Left renal cortex interstitium (tissue), 4 donors: ENCODE measurements around the gene OR10W1. TPM values are rescaled to one million over a fixed set of nuclear protein-coding genes. Genes with fewer than 3 reads are reported as not detected.

Experiments used
- DNase-seq, 4 donors: peaks; one replicate each; pipeline ENCODE4 v3.0.0-alpha.2; 2013; ENCODE audit warnings: low read depth in 4 of 4, low spot score in 2 of 4, missing footprints in 1 of 4
- polyA plus RNA-seq, 4 donors: library from polyadenylated mRNA; unstranded; fragments of 120-200 nt; gene quantifications; one replicate each; pipeline ENCODE4 v1.2.1, GENCODE V29; 2013; ENCODE audit not compliant: insufficient read length in 4 of 4

The OR10W1 gene
- polyA plus RNA-seq = not detected

DNA sequence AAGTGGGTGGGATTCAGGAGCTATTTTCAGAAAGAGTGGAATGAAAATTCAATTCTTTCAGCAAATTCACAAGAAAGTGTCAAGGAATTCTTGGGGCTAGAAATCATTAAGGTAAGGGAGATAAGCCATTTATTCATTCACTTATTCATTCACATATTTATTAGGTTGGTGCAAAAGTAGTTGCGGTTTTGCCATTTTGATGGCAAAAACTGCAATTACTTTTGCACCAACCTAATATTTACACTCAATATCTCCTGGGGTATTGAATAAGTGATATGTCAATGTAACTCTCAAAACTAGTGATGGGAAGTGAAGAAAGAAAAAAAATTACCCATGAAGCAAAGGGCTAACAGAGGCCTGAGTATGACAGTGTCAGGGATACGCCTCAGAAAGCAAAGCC is at the start of gene OR10W1:
TSS of gene OR10W1 (minus strand) at position 119 of the 400 bp plus-strand sequence. CDS start 402 bp downstream, outside the sequence.
- DNase-seq = no peak

DNA sequence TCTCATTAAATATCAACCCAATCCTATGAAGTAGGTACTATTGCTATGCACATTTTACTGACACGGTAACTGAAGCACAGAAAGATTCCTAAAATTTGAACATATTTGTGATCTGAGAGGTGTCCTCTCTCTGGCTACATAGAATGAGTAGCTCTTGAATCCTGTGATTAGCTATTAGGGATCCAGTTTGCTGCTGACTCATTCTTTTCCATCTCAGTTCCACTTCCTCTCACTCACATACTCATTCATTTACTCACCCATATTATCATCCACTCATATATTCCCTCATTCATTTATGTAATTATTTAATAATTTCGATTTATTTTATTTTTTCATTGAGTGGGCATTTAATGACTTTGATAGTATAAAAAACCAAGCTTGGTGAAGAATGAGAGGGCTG is 48.1 kb upstream of the OR10W1 start:
- DNase-seq = no peak

GRCh38 chr11:58301576-58301975 is 33.5 kb upstream of the OR10W1 start:
- no peak for DNase-seq

DNA sequence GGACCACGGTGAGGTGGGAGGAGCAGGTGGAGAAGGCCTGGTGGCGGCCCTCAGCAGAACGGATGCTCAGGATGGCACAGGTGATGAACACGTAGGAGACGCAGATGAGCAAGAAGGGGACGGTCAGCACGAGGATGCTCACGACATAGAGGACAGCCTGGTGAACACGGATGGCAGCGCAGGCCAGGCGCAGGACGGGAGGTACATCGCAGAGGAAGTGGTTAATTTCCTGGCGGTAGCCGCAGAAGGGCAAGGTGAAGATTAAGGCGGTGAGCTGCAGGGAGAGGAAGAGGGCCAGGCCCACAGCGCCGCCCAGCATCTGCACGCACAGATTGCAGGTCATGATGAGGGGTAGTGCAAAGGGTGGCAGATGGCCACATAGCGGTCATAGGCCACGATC is 24.0 kb upstream of the OR10W1 start:
- no peak for DNase-seq

GRCh38 chr11:58289266-58289665 is 21.2 kb upstream of the OR10W1 start:
- DNase-seq = no peak

GRCh38 chr11:58286249-58286648 is 18.2 kb upstream of the OR10W1 start:
- no peak for DNase-seq

GRCh38 chr11:58285483-58286040 is 17.5 kb upstream of the OR10W1 start:
- no peak for DNase-seq

DNA sequence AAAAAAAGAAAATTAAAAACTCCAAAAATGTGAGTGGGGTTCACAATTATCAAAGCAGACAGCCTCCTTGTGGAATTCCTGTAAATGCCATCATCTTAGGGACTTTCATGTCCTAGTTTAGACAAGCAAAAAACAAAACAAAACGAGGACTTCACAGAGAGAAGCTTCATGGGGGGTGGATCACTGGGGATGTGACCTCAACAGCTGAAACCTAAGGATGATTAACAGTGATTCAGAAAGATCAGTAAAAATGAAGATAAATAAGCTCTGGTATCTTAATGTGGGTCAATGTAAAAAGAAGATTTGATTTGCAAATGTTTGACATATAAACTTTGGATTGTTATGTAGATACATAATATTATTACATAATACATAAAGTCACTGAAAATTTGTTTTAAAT is 8.1 kb upstream of the OR10W1 start:
- DNase-seq = no peak

DNA sequence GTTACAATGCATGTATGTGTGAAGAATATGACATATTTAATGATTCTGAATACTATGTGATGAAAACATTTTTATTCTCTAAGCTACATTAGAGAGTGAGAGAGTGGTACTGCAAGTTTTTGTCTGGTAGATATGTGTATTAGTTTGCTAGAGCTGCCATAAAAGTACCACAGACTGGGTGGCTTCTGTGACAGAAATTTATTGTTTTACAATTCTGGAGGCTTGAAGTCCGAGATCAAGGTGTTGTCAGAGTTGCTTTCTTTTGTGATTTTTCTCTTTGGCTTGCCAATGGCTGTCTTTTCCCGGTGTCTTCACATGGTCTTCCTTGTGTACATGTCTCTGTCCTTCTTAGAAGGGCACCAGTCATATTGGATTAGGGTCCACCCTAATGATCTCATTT is 6.9 kb upstream of the OR10W1 start:
- no peak for DNase-seq

- DNase-seq = no peak
These were observed 8.1 kb downstream of the OR10W1 start for GRCh38 chr11:58259983-58260382.

DNA sequence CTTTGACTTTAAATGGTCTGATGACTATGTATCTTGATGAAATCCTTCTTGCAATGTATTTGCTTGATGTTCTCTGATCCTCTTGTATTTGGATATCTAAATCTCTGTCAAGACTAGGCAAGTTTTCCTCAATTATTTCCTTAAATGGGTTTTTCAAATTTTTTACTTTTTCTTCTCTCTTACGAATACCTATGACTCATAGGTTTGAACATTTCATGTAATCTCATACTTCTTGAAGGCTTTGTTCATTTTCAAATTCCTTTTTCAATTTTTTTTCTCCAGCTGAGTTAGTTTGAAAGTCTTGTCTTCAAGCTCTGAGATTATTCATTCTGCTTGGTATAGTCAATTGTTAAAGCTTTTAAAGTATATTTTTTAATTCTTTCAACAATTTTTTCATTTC is 13.1 kb downstream of the OR10W1 start:
- no peak for DNase-seq

GRCh38 chr11:58243954-58244353 is 24.1 kb downstream of the OR10W1 start:
- DNase-seq = no peak

GRCh38 chr11:58227956-58228615 is 40.0 kb downstream of the OR10W1 start:
- no peak for DNase-seq

GRCh38 chr11:58222721-58223120 is 45.3 kb downstream of the OR10W1 start:
- no peak for DNase-seq

Other genes starting within 250 kb of the OR10W1 start
- gene OR9Q1, start 244.4 kb downstream of the OR10W1 start, polyA plus RNA-seq = not detected
- not detected for gene OR6Q1, start 237.3 kb downstream of the OR10W1 start, polyA plus RNA-seq
- gene OR9I1, start 142.7 kb downstream of the OR10W1 start, polyA plus RNA-seq = not detected
- not detected for gene OR9Q2, start 79.2 kb downstream of the OR10W1 start, polyA plus RNA-seq
- gene OR1S2, start 64.1 kb downstream of the OR10W1 start, polyA plus RNA-seq = not detected
- gene OR1S1, start 55.5 kb downstream of the OR10W1 start, polyA plus RNA-seq = not detected
- gene OR10Q1, start 39.3 kb downstream of the OR10W1 start, polyA plus RNA-seq = not detected
- not detected for gene OR5B17, start 90.8 kb upstream of the OR10W1 start, polyA plus RNA-seq
- not detected for gene OR5B3, start 138.6 kb upstream of the OR10W1 start, polyA plus RNA-seq
- gene OR5B2, start 159.9 kb upstream of the OR10W1 start, polyA plus RNA-seq = under 1 TPM in 2 of 4 donors, not detected in 2; 0.13 to 0.20 TPM
- not detected for gene OR5B12, start 174.0 kb upstream of the OR10W1 start, polyA plus RNA-seq
- not detected for gene OR5B21, start 239.8 kb upstream of the OR10W1 start, polyA plus RNA-seq